Endothelial cell of umbilical vein (primary cell): ENCODE results near the gene HTT-AS. TPM values are rescaled to one million over a fixed set of nuclear protein-coding genes. Genes with fewer than 3 reads are reported as not detected.

ENCODE experiments used
- BruUV-seq: library from RNA; stranded (reverse); fragments of 400-500 nt; replicated peaks from 2 replicates; lab custom pipeline; 2021; lab: Mats Ljungman, UMichigan
- CTCF ChIA-PET: fragments of 300-600, 350-600 bp; sonication (Branson Sonifier 250); formaldehyde crosslinking; loops from one replicate; lab custom pipeline; 2021; ENCODE audit warnings: antibody characterized with exemption, inconsistent platforms; lab: Charles Lee
- POLR2A ChIA-PET: fragments of 300-600, 350-600 bp; sonication (Branson Sonifier 250); formaldehyde crosslinking; loops from one replicate; lab custom pipeline; 2021; ENCODE audit warnings: antibody characterized with exemption, inconsistent platforms; lab: Charles Lee
- DNase-seq: peaks from one replicate; pipeline ENCODE4 v3.0.0-alpha.2; 2011; ENCODE audit warnings: low read depth, low spot score
- FAIRE-seq: peaks from 2 replicates; lab custom pipeline; 2011; peaks lifted over from hg19 to GRCh38; lab: Jason Lieb, UNC
- H2AFZ ChIP-seq: 2 replicates; pipeline ENCODE4 v1.6.0; 2012; ENCODE audit warnings: low read depth, low read length, control low read depth, inconsistent platforms
- H3K27ac ChIP-seq: 2 replicates; pipeline ENCODE4 v1.5.1; 2011; ENCODE audit warnings: low read depth, mild to moderate bottlenecking, control low read depth, low read length, moderate library complexity; ENCODE audit not compliant: insufficient read depth
- H3K27me3 ChIP-seq, 2 experiments: 2 replicates each; pipeline versions ENCODE4 v1.6.0 to v1.6.1; 2011; ENCODE audit warnings: low read length in 2 of 2, mixed read lengths in 1 of 2; ENCODE audit not compliant: control insufficient read depth in 2 of 2, insufficient read depth in 2 of 2
- H3K36me3 ChIP-seq, 2 experiments: 2 replicates in 1 of 2; 3 replicates in 1 of 2; pipeline ENCODE4 v1.5.1; 2011; ENCODE audit warnings: low read length in 2 of 2, mild to moderate bottlenecking in 1 of 2, moderate library complexity in 1 of 2; ENCODE audit not compliant: control insufficient read depth in 2 of 2, insufficient read depth in 2 of 2; ENCODE audit errors: extremely low read depth in 1 of 2
- H3K4me1 ChIP-seq: 3 replicates; pipeline ENCODE4 v1.5.1; 2011; ENCODE audit warnings: mild to moderate bottlenecking, low read length; ENCODE audit not compliant: control insufficient read depth, insufficient read depth; ENCODE audit errors: extremely low read depth
- H3K4me2 ChIP-seq: 2 replicates; pipeline ENCODE4 v1.6.1; 2011; ENCODE audit warnings: low read length, control low read depth, mixed read lengths; ENCODE audit not compliant: insufficient read depth
- H3K4me3 ChIP-seq, 3 experiments: fragments of 200-600 bp in 1 of 3; sonication (generic), shearing (Covaris generic) in 1 of 3; replicated peaks in 1 of 3; 2 replicates each; pipeline ENCODE4 v1.5.1; 2011 to 2016; ENCODE audit warnings: control low read depth in 3 of 3, low read length in 3 of 3, mild to moderate bottlenecking in 2 of 3, inconsistent platforms in 1 of 3, low read depth in 1 of 3, moderate library complexity in 1 of 3; ENCODE audit not compliant: insufficient read depth in 1 of 3
- H3K79me2 ChIP-seq: 2 replicates; pipeline ENCODE4 v1.6.0; 2012; ENCODE audit warnings: low read length, inconsistent platforms; ENCODE audit not compliant: control insufficient read depth, insufficient read depth
- H3K9ac ChIP-seq: replicated peaks from 2 replicates; pipeline ENCODE3; 2011; ENCODE audit warnings: low read length, control low read depth; ENCODE audit not compliant: insufficient read depth; ENCODE audit errors: extremely low read depth
- H3K9me1 ChIP-seq: replicated peaks from 3 replicates; pipeline ENCODE4 v1.6.0; 2011; ENCODE audit warnings: mild to moderate bottlenecking, low read length; ENCODE audit not compliant: control insufficient read depth, insufficient read depth; ENCODE audit errors: extremely low read depth
- H3K9me3 ChIP-seq: replicated peaks from 2 replicates; pipeline ENCODE4 v1.5.1; 2012; ENCODE audit warnings: low read length, inconsistent platforms; ENCODE audit not compliant: control insufficient read depth, insufficient read depth
- H4K20me1 ChIP-seq: replicated peaks from 2 replicates; pipeline ENCODE3; 2011; ENCODE audit warnings: mild to moderate bottlenecking, low read length; ENCODE audit not compliant: control insufficient read depth, insufficient read depth; ENCODE audit errors: extremely low read depth
- EZH2 ChIP-seq: IDR thresholded peaks from 2 replicates; pipeline ENCODE4 v1.6.1; 2012; ENCODE audit warnings: borderline replicate concordance, low read depth, mild to moderate bottlenecking, moderate library complexity, low read length, inconsistent platforms; ENCODE audit not compliant: severe bottlenecking
- FOS ChIP-seq: IDR thresholded peaks from 2 replicates; pipeline ENCODE4 v1.6.1; 2011; ENCODE audit warnings: mild to moderate bottlenecking, low read length, moderate library complexity, borderline replicate concordance; ENCODE audit not compliant: insufficient read depth
- GATA2 ChIP-seq: IDR thresholded peaks from 2 replicates; pipeline ENCODE4 v1.7.0; 2011; ENCODE audit warnings: low read depth, mild to moderate bottlenecking, moderate library complexity, mixed read lengths, low read length; ENCODE audit not compliant: insufficient read length, insufficient read depth
- JUN ChIP-seq: IDR thresholded peaks from 2 replicates; pipeline ENCODE4 v1.6.1; 2011; ENCODE audit warnings: borderline replicate concordance, low read depth; ENCODE audit not compliant: insufficient read length, insufficient read depth
- MAX ChIP-seq: IDR thresholded peaks from 2 replicates; pipeline ENCODE4 v1.6.1; 2011; ENCODE audit not compliant: insufficient read depth, insufficient read length
- MYC ChIP-seq: IDR thresholded peaks from one replicate; pipeline ENCODE4 v1.6.1; 2011; ENCODE audit warnings: mild to moderate bottlenecking, low read depth, low read length
- POLR2A ChIP-seq: IDR thresholded peaks from 2 replicates; pipeline ENCODE4 v1.6.1; 2012; ENCODE audit warnings: low read depth, mild to moderate bottlenecking, control low read depth, low read length
- POLR2AphosphoS5 ChIP-seq: IDR thresholded peaks from 2 replicates; pipeline ENCODE4 v1.6.1; 2012; ENCODE audit warnings: low read depth, mild to moderate bottlenecking, control low read depth, low read length, moderate library complexity; ENCODE audit not compliant: insufficient read depth
- dilution Hi-C: fragments of 300-500 bp; cut with MboI; formaldehyde crosslinking; loops from one replicate; pipeline ENCODE4 v1.15.0; 2019; ENCODE audit warnings: low sequenced_read_pairs; ENCODE audit not compliant: extremely low pct_ligation_motif_present
- intact Hi-C: fragments of 100-400 bp; cut with micrococcal nuclease; formaldehyde crosslinking; loops from one replicate; pipeline ENCODE4 v1.10.0; 2022
- polyA plus RNA-seq, 4 experiments: library from polyadenylated mRNA; depleted of rRNA in 3 of 4; stranded (reverse) in 3 of 4; unstranded in 1 of 4; fragments of >200 nt; gene quantifications; 2 replicates each; pipeline versions ENCODE4 v1.2.1 to v1.2.3, GENCODE V29; 2011 to 2012; ENCODE audit warnings: missing spikeins in 1 of 4
- total RNA-seq: library from RNA; stranded (reverse); gene quantifications from 2 replicates; pipeline ENCODE4 v1.2.3, GENCODE V29; 2021
- TF ChIP-seq, protein P1 (sequence below), 2 donors: IDR thresholded peaks; 1 replicate in 1 of 2; 2 replicates in 1 of 2; pipeline ENCODE4 v1.5.1; 2011; ENCODE audit warnings: low read length in 2 of 2, mild to moderate bottlenecking in 2 of 2, moderate library complexity in 2 of 2, control low read depth in 1 of 2, inconsistent platforms in 1 of 2, low read depth in 1 of 2; ENCODE audit not compliant: insufficient read depth in 1 of 2; ENCODE audit errors: extremely low read depth in 1 of 2

HTT-AS gene
- total and polyA plus RNA-seq, 2 donors (not counting 3 experiments of a cell fraction or from before 2014, with no cell fraction given) = not detected

GRCh38 chr4:3035249-3035648, 39.1 kb downstream of the HTT-AS start:
- CTCF ChIA-PET = interaction anchor here (2.2 kb wide), 1 partner anchor 72 kb away, joined by 5 read pairs; the partner anchor contains the start of genes GRK4 and NOP14

More at GRCh38 chr4:3035249-3035648, 39.1 kb downstream of the HTT-AS start:
- no peaks in the 10 kb centered on the region for H3K27me3 ChIP-seq
- POLR2A ChIA-PET = no interaction called here
- H3K4me1 ChIP-seq = no peaks in the 10 kb centered on the region
- no peak overlapping the region for H3K9ac ChIP-seq
- no peak overlapping the region for H3K4me3 ChIP-seq
- H3K79me2 ChIP-seq = no peaks in the 10 kb centered on the region
- H3K27ac ChIP-seq = no peak overlapping the region
- BruUV-seq = no TSS peak
- H4K20me1 ChIP-seq = no peaks in the 10 kb centered on the region
- no peaks in the 10 kb centered on the region for H3K9me1 ChIP-seq
- dilution Hi-C loops (no loop called here), intact Hi-C loops (loop anchor here (5.0 kb wide), 1 partner anchor 73 kb away; the partner anchor contains the start of genes GRK4 and NOP14)
- H2AFZ ChIP-seq = no peak overlapping the region
- no peaks in the 10 kb centered on the region for H3K9me3 ChIP-seq
- no peaks in the 10 kb centered on the region for H3K36me3 ChIP-seq
- H3K4me2 ChIP-seq = no peak overlapping the region
- no peak for DNase-seq
- no peak for FAIRE-seq
- no peak for TF ChIP-seq MAX
- no peak for TF ChIP-seq GATA2
- TF ChIP-seq JUN = no peak
- TF ChIP-seq, protein P1, sequence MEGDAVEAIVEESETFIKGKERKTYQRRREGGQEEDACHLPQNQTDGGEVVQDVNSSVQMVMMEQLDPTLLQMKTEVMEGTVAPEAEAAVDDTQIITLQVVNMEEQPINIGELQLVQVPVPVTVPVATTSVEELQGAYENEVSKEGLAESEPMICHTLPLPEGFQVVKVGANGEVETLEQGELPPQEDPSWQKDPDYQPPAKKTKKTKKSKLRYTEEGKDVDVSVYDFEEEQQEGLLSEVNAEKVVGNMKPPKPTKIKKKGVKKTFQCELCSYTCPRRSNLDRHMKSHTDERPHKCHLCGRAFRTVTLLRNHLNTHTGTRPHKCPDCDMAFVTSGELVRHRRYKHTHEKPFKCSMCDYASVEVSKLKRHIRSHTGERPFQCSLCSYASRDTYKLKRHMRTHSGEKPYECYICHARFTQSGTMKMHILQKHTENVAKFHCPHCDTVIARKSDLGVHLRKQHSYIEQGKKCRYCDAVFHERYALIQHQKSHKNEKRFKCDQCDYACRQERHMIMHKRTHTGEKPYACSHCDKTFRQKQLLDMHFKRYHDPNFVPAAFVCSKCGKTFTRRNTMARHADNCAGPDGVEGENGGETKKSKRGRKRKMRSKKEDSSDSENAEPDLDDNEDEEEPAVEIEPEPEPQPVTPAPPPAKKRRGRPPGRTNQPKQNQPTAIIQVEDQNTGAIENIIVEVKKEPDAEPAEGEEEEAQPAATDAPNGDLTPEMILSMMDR (IDR thresholded peaks at IDR 0.05; ENCODE audit: extremely low read depth in 1 of 2, insufficient read depth in 1 of 2, low read depth in 1 of 2, low read length in 2 of 2) = no peak
- TF ChIP-seq FOS = no peak
- no peak for TF ChIP-seq MYC
- TF ChIP-seq EZH2 = no peak
- no peak for TF ChIP-seq POLR2AphosphoS5
- no peak for TF ChIP-seq POLR2A
